Activated CD8-positive, alpha-beta T cell treated with anti-CD3 and anti-CD28 coated beads for 36 hours (primary cell): Measurements from ENCODE around the gene SLC26A6. TPM values are rescaled to one million over a fixed set of nuclear protein-coding genes. Genes with fewer than 3 reads are reported as not detected.
A peak's percentile ranks its signal among the peaks of the same experiment; 100 is the strongest.

Experiments
- ATAC-seq: fragments of 200-7000 bp; cut with Tn5 transposase; one replicate; pipeline ENCODE4 v1.10.0; 2021; ENCODE audit warnings: mild to moderate bottlenecking, moderate library complexity
- CTCF ChIA-PET: fragments of 350-600 bp; sonication (Branson Sonifier 250); formaldehyde crosslinking; loops from one replicate; lab custom pipeline; 2021; ENCODE audit warnings: antibody characterized with exemption; lab: Charles Lee
- POLR2A ChIA-PET: fragments of 350-600 bp; sonication (Branson Sonifier 250); formaldehyde crosslinking; loops from one replicate; lab custom pipeline; 2021; ENCODE audit warnings: antibody characterized with exemption; lab: Charles Lee
- DNase-seq: peaks from one replicate; pipeline ENCODE4 v3.0.0-alpha.2; 2020
- H3K27ac Mint-ChIP-seq: one replicate; pipeline ENCODE4 v1.8.0; 2021; ENCODE audit warnings: mild to moderate bottlenecking, mixed read lengths
- H3K27me3 Mint-ChIP-seq: one replicate; pipeline ENCODE4 v1.8.0; 2021; ENCODE audit warnings: mixed read lengths
- H3K36me3 Mint-ChIP-seq: one replicate; pipeline ENCODE4 v1.8.0; 2021; ENCODE audit warnings: low read depth, mixed read lengths
- H3K4me1 Mint-ChIP-seq: one replicate; pipeline ENCODE4 v1.8.0; 2021; ENCODE audit warnings: low read depth, mixed read lengths
- H3K4me3 Mint-ChIP-seq: one replicate; pipeline ENCODE4 v1.8.0; 2021; ENCODE audit warnings: mild to moderate bottlenecking, moderate library complexity, mixed read lengths
- H3K9me3 Mint-ChIP-seq: one replicate; pipeline ENCODE4 v1.8.0; 2021; ENCODE audit warnings: mixed read lengths
- CTCF ChIP-seq: fragments of 200-600 bp; IDR thresholded peaks from one replicate; pipeline ENCODE4 v1.8.0; 2022; ENCODE audit warnings: antibody characterized with exemption, mild to moderate bottlenecking
- intact Hi-C: fragments of 100-400 bp; cut with micrococcal nuclease; formaldehyde crosslinking; loops from one replicate; pipeline ENCODE4 v1.10.0; 2022
- total RNA-seq, 2 experiments: library from RNA; stranded (reverse); gene quantifications; one replicate each; pipeline ENCODE4 v1.2.3, GENCODE V29; 2021

SLC26A6 gene
- total RNA-seq, 2 experiments from 2014 or later = 41.3 to 45.0 TPM

- POLR2A ChIA-PET = interaction anchor here (0.7 to 3.4 kb wide), 5 partner anchors 8 to 764 kb away, joined by 3 to 25 read pairs (median 5); partner anchors contain the start of gene SLC26A6
- CTCF ChIA-PET = interaction anchor here (1.4 to 4.2 kb wide), 3 partner anchors 21 to 220 kb away, joined by 3 to 22 read pairs (median 5); partner anchors contain the start of gene SLC26A6
- DNase-seq = peak; percentile 86
- Mint-ChIP-seq H3K36me3 (peaks cover 21% of the 10 kb centered on the region), H3K9me3 (no peaks in the 10 kb centered on the region), H3K4me3 (peak overlapping the region; percentile 75), H3K27me3 (peaks cover 9% of the 10 kb centered on the region), H3K4me1 (peaks cover 14% of the 10 kb centered on the region), H3K27ac (peak overlapping the region; percentile 93)
- peak; percentile 55 for ATAC-seq
- TF ChIP-seq CTCF = no peak
- intact Hi-C loops = no loop called here
These were observed 20.3 kb upstream of the SLC26A6 start for GRCh38 chr3:48655606-48656005.

GRCh38 chr3:48655063-48655462 is 19.8 kb upstream of the SLC26A6 start:
- Mint-ChIP-seq H3K27ac (peak overlapping the region; percentile 93), H3K9me3 (no peaks in the 10 kb centered on the region), H3K4me1 (peaks cover 14% of the 10 kb centered on the region), H3K27me3 (peaks cover 6% of the 10 kb centered on the region), H3K4me3 (peak overlapping the region; percentile 75), H3K36me3 (peaks cover 21% of the 10 kb centered on the region)
- no peak for TF ChIP-seq CTCF
- intact Hi-C loops = no loop called here
- ChIA-PET POLR2A (interaction anchor here (1.1 to 3.4 kb wide), 3 partner anchors 9 to 20 kb away, joined by 4 to 25 read pairs (median 5); partner anchors contain the start of gene SLC26A6), CTCF (interaction anchor here (1.5 to 4.2 kb wide), 2 partner anchors 20 to 219 kb away, joined by 3 to 22 read pairs; partner anchors contain the start of gene SLC26A6)
- DNase-seq = no peak
- ATAC-seq = no peak

- H3K27ac Mint-ChIP-seq = no peak overlapping the region
- intact Hi-C loops = no loop called here
- no peak for DNase-seq
- no peaks in the 10 kb centered on the region for H3K9me3 Mint-ChIP-seq
- H3K4me3 Mint-ChIP-seq = no peak overlapping the region
- ChIA-PET POLR2A (interaction anchor here (0.8 to 1.9 kb wide), 5 partner anchors 9 to 130 kb away, joined by 3 to 6 read pairs (median 3); partner anchors contain the start of genes CELSR3 and SLC26A6), CTCF (interaction anchor here (4.2 kb wide), 1 partner anchor 18 kb away, joined by 22 read pairs; the partner anchor contains the start of gene SLC26A6)
- peaks cover 14% of the 10 kb centered on the region for H3K4me1 Mint-ChIP-seq
- peaks cover 21% of the 10 kb centered on the region for H3K36me3 Mint-ChIP-seq
- ATAC-seq = no peak
- TF ChIP-seq CTCF = no peak
- peaks cover 1% of the 10 kb centered on the region for H3K27me3 Mint-ChIP-seq
These were observed 17.9 kb upstream of the SLC26A6 start for GRCh38 chr3:48652923-48653715.

GRCh38 chr3:48651771-48652170 is 16.5 kb upstream of the SLC26A6 start:
- Mint-ChIP-seq H3K4me1 (peaks cover 9% of the 10 kb centered on the region), H3K4me3 (no peak overlapping the region), H3K27ac (no peak overlapping the region), H3K27me3 (no peaks in the 10 kb centered on the region), H3K36me3 (peaks cover 21% of the 10 kb centered on the region), H3K9me3 (no peaks in the 10 kb centered on the region)
- no peak for ATAC-seq
- POLR2A ChIA-PET = interaction anchor here (1.1 to 1.9 kb wide), 3 partner anchors 11 to 16 kb away, joined by 3 to 6 read pairs (median 3); partner anchors contain the start of genes CELSR3 and SLC26A6
- intact Hi-C loops = no loop called here
- CTCF ChIA-PET = no interaction called here
- DNase-seq = no peak
- TF ChIP-seq CTCF = no peak
